ENCODE data around the gene FZR1. TPM values are rescaled to one million over a fixed set of nuclear protein-coding genes. Genes with fewer than 3 reads are reported as not detected.

Gene FZR1
- polyA plus RNA-seq, 1 experiment = 21.2 TPM

DNA sequence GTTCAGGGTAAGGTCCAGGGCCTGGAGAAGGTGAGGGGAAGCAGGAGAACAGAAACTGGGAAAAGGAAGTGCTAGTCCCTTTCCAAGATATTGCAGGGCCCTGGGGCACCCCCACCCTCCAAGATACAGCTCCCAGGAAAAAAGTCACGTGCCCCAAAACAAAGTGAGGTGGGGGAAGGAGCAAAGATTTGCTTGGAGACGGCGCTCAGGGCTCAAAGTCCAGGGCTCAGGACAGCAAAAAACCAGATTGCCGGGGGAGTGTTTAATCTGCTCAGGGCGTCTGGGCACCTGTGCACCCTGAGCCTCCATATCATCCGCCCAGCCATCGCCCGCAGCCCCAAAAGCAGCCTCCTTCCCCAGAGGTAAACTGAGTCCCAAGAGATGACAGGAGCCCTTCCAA lies 32.1 kb upstream of the FZR1 start:
- DNase-seq (ENCODE audit: low read depth, low spot score) = no peak
- Histone ChIP-seq H3K9me3 (ENCODE audit: control insufficient read depth, insufficient read depth, low read length) (no peaks in the 10 kb centered on the region; the same call in 1 of the 2 replicates), H3K4me3 (ENCODE audit: low read depth, low read length) (no peak overlapping the region), H3K27me3 (ENCODE audit: control insufficient read depth, insufficient read depth, low read length) (peaks cover 7% of the 10 kb centered on the region), H3K27ac (ENCODE audit: low read depth, low read length) (no peak overlapping the region)
- ChIA-PET POLR2A (no interaction called here), CTCF (interaction anchor here (0.6 to 2.2 kb wide), 4 partner anchors 10 to 144 kb away, joined by 3 to 16 read pairs (median 8); partner anchors contain the start of gene SMIM44)
- TF ChIP-seq, protein P1, sequence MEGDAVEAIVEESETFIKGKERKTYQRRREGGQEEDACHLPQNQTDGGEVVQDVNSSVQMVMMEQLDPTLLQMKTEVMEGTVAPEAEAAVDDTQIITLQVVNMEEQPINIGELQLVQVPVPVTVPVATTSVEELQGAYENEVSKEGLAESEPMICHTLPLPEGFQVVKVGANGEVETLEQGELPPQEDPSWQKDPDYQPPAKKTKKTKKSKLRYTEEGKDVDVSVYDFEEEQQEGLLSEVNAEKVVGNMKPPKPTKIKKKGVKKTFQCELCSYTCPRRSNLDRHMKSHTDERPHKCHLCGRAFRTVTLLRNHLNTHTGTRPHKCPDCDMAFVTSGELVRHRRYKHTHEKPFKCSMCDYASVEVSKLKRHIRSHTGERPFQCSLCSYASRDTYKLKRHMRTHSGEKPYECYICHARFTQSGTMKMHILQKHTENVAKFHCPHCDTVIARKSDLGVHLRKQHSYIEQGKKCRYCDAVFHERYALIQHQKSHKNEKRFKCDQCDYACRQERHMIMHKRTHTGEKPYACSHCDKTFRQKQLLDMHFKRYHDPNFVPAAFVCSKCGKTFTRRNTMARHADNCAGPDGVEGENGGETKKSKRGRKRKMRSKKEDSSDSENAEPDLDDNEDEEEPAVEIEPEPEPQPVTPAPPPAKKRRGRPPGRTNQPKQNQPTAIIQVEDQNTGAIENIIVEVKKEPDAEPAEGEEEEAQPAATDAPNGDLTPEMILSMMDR (IDR thresholded peaks at IDR 0.05; ENCODE audit: low read depth, low read length) = no peak

DNA sequence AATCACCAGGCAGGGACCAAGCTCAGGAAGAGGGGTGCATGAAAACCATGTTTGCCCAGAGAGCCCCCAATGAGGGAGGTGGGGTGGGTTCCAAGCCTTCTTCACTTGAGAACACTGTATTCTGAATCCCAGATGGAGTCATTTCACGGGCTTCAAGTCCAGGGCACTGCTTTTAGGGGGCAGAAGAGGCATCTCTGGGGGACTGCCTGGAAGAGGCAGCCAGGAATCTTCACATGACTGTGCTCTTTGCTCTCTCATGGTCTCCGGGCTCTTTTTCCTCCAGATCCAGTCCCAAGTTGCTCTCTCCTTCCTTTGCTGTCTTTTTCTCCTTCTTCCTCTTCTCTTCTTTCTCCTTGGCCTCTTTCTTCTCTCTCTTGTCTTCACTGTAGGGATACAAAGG lies 31.5 kb upstream of the FZR1 start:
- CTCF ChIA-PET = interaction anchor here (0.6 to 2.0 kb wide), 3 partner anchors 11 to 144 kb away, joined by 3 to 16 read pairs (median 5); no protein-coding TSS in a partner anchor
- Histone ChIP-seq H3K27ac (ENCODE audit: low read depth, low read length) (no peak overlapping the region), H3K4me3 (ENCODE audit: low read depth, low read length) (no peak overlapping the region), H3K9me3 (ENCODE audit: control insufficient read depth, insufficient read depth, low read length) (peaks cover under 1% of the 10 kb centered on the region; the same call in 1 of the 2 replicates), H3K27me3 (ENCODE audit: control insufficient read depth, insufficient read depth, low read length) (peaks cover 8% of the 10 kb centered on the region)
- POLR2A ChIA-PET = no interaction called here
- no peak for DNase-seq (ENCODE audit: low read depth, low spot score)
- TF ChIP-seq, protein P1 (IDR thresholded peaks at IDR 0.05; ENCODE audit: low read depth, low read length) = no peak

DNA sequence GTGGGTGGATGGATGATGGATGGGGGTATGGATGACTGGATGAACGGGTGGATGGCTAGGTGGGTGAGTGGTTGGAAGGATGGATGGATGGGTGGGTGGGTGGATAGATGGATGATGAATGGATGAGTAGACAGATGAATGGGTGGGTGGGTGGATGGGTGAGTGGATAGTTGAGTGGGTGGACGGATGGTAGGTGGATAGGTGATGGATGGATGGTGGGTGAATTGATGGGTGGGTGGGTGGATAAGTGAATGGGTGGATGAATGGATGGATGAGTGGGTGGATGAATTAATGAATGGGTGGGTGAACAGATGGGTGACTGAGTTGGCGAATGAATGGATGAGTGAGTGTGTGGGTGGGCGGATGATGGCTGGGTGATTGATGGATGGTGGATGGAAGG lies 30.7 kb upstream of the FZR1 start:
- POLR2A ChIA-PET = no interaction called here
- no peak overlapping the region for H3K4me3 ChIP-seq (ENCODE audit: low read depth, low read length)
- no peak overlapping the region for H3K27ac ChIP-seq (ENCODE audit: low read depth, low read length)
- TF ChIP-seq, protein P1 (IDR thresholded peaks at IDR 0.05; ENCODE audit: low read depth, low read length) = no peak
- H3K27me3 ChIP-seq (ENCODE audit: control insufficient read depth, insufficient read depth, low read length) = peaks cover 9% of the 10 kb centered on the region
- CTCF ChIA-PET = no interaction called here
- peaks cover 5% of the 10 kb centered on the region; the same call in 1 of the 2 replicates for H3K9me3 ChIP-seq (ENCODE audit: control insufficient read depth, insufficient read depth, low read length)
- no peak for DNase-seq (ENCODE audit: low read depth, low spot score)

DNA sequence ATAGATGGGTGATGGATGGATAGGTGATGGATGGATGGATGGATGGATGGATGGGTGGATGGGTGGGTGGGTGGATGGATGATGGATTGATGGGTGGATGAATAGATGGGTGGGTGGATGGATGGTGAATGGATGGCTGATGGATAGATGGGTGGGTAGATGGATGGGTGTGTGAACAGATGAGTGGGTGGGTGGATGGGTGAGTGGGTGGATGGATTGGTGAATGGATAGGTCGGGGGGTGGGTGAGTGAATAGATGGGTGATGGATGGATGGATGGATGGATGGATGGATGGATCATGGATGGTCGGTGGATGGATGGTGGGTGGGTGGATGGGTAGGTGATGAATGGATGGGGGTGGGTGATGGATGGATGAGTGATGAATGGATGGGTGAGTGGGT lies 29.3 kb upstream of the FZR1 start:
- ChIA-PET CTCF (interaction anchor here (2.2 kb wide), 1 partner anchor 172 kb away, joined by 8 read pairs; no protein-coding TSS in a partner anchor), POLR2A (interaction anchor here (0.6 kb wide), 1 partner anchor 132 kb away, joined by 3 read pairs; no protein-coding TSS in a partner anchor)
- DNase-seq (ENCODE audit: low read depth, low spot score) = no peak
- Histone ChIP-seq H3K27ac (ENCODE audit: low read depth, low read length) (no peak overlapping the region), H3K9me3 (ENCODE audit: control insufficient read depth, insufficient read depth, low read length) (peaks cover 5% of the 10 kb centered on the region; the same call in 1 of the 2 replicates), H3K27me3 (ENCODE audit: control insufficient read depth, insufficient read depth, low read length) (peaks cover 22% of the 10 kb centered on the region), H3K4me3 (ENCODE audit: low read depth, low read length) (no peak overlapping the region)
- TF ChIP-seq, protein P1 (IDR thresholded peaks at IDR 0.05; ENCODE audit: low read depth, low read length) = no peak

GRCh38 chr19:3477506-3477905 lies 28.6 kb upstream of the FZR1 start:
- Histone ChIP-seq H3K4me3 (ENCODE audit: low read depth, low read length) (no peak overlapping the region), H3K9me3 (ENCODE audit: control insufficient read depth, insufficient read depth, low read length) (peaks cover 5% of the 10 kb centered on the region; the same call in 1 of the 2 replicates), H3K27me3 (ENCODE audit: control insufficient read depth, insufficient read depth, low read length) (peaks cover 26% of the 10 kb centered on the region), H3K27ac (ENCODE audit: low read depth, low read length) (no peak overlapping the region)
- no peak for DNase-seq (ENCODE audit: low read depth, low spot score)
- CTCF ChIA-PET = interaction anchor here (2.2 kb wide), 1 partner anchor 173 kb away, joined by 8 read pairs; no protein-coding TSS in a partner anchor
- TF ChIP-seq, protein P1 (IDR thresholded peaks at IDR 0.05; ENCODE audit: low read depth, low read length) = no peak
- POLR2A ChIA-PET = no interaction called here

Measured in AG04450 (cell line).